K562 (cell line): ENCODE measurements around the gene RPRML. TPM values are rescaled to one million over a fixed set of nuclear protein-coding genes. Genes with fewer than 3 reads are reported as not detected.
A peak's percentile ranks its signal among the peaks of the same experiment; 100 is the strongest.

Source experiments
- ARID1B ChIP-seq: fragments of 450-650 bp; IDR thresholded peaks from 2 replicates; pipeline ENCODE4 v1.6.1; 2016; ENCODE audit warnings: antibody characterized with exemption, mild to moderate bottlenecking, inconsistent platforms
- CBX3 ChIP-seq, 2 experiments: IDR thresholded peaks; 1 replicate in 1 of 2; 2 replicates in 1 of 2; pipeline ENCODE4 v1.6.1; 2012; ENCODE audit warnings: inconsistent platforms in 2 of 2, low read length in 2 of 2, borderline replicate concordance in 1 of 2, control low read depth in 1 of 2
- CREB1 ChIP-seq, 2 experiments: sonication (generic) in 1 of 2; formaldehyde crosslinking in 1 of 2; IDR thresholded peaks; 2 replicates each; pipeline versions ENCODE4 v1.6.1 to v1.8.0; 2012 to 2022; ENCODE audit warnings: inconsistent platforms in 1 of 2, mild to moderate bottlenecking in 1 of 2, missing genetic modification reagents in 1 of 2, moderate library complexity in 1 of 2
- HNRNPLL ChIP-seq: fragments of 200-400 bp; formaldehyde crosslinking; IDR thresholded peaks from 2 replicates; pipeline ENCODE4 v1.6.1; 2017; ENCODE audit warnings: low read length, low read depth, mild to moderate bottlenecking; ENCODE audit not compliant: poor library complexity, severe bottlenecking
- HOXB6 ChIP-seq: fragments of 250-450 bp; sonication (Bioruptor Pico); IDR thresholded peaks from 2 replicates; pipeline ENCODE4 v1.5.1; 2022; ENCODE audit warnings: mild to moderate bottlenecking, borderline replicate concordance
- LCOR ChIP-seq: sonication (generic); formaldehyde crosslinking; IDR thresholded peaks from 2 replicates; pipeline ENCODE4 v1.8.0; 2022; ENCODE audit warnings: mild to moderate bottlenecking, missing genetic modification reagents
- MTA2 ChIP-seq: fragments of 450-650 bp; IDR thresholded peaks from 2 replicates; pipeline ENCODE4 v1.6.1; 2016; ENCODE audit warnings: low read depth
- SAFB ChIP-seq: fragments of 200-400 bp; formaldehyde crosslinking; IDR thresholded peaks from 2 replicates; pipeline ENCODE4 v1.6.1; 2017; ENCODE audit warnings: low read depth, low read length, borderline replicate concordance
- ZC3H8 ChIP-seq: fragments of 450-650 bp; IDR thresholded peaks from 2 replicates; pipeline ENCODE4 v1.6.1; 2017
- ZNF133 ChIP-seq: fragments of 250-450 bp; sonication (Bioruptor Pico); IDR thresholded peaks from 2 replicates; pipeline ENCODE4 v1.4.0; 2020; ENCODE audit warnings: mild to moderate bottlenecking
- polyA plus RNA-seq, 8 experiments: library from polyadenylated mRNA; depleted of rRNA in 4 of 8; stranded (reverse) in 5 of 8; unstranded in 3 of 8; fragments of >200 nt; fragmentation: Nextera tagmentation in 2 of 8; fragmentation: Illumina TruSeq in 1 of 8; extraction: Ambion mirVana in 2 of 8; extraction: Trizol in 1 of 8; gene quantifications; 2 replicates each; pipeline versions ENCODE4 v1.2.1 to v1.2.3, GENCODE V29; 2011 to 2014; ENCODE audit warnings: inconsistent platforms in 1 of 8, missing spikeins in 1 of 8
- total RNA-seq, 7 experiments: library from RNA; depleted of rRNA in 6 of 7; stranded (reverse); fragments of >200 nt in 6 of 7; fragmentation: Illumina TruSeq in 2 of 7; extraction: Trizol in 2 of 7; gene quantifications; 2 replicates each; pipeline versions ENCODE4 v1.2.1 to v1.2.3, GENCODE V29; 2011 to 2021; ENCODE audit warnings: low replicate concordance in 1 of 7
- TF ChIP-seq, protein P1 (sequence below): IDR thresholded peaks from 2 replicates; pipeline ENCODE4 v1.6.1; 2011; ENCODE audit warnings: borderline replicate concordance, low read depth, mild to moderate bottlenecking, moderate library complexity, low read length; ENCODE audit not compliant: insufficient read depth, poor library complexity, severe bottlenecking
- TF ChIP-seq, protein P2 (sequence below): conservative IDR thresholded peaks from 2 replicates; pipeline ENCODE4 v1.6.1; 2011; ENCODE audit warnings: low read depth, mild to moderate bottlenecking, low read length; ENCODE audit not compliant: control insufficient read depth
- TF ChIP-seq, protein P3 (sequence below): sonication (generic); formaldehyde crosslinking; IDR thresholded peaks from 2 replicates; pipeline ENCODE4 v1.8.0; 2022; ENCODE audit warnings: missing genetic modification reagents, mild to moderate bottlenecking, moderate library complexity, borderline replicate concordance
- TF ChIP-seq, protein P4 (sequence below): sonication (generic); formaldehyde crosslinking; IDR thresholded peaks from 2 replicates; pipeline ENCODE4 v1.8.0; 2023; ENCODE audit warnings: missing genetic modification reagents, mild to moderate bottlenecking, borderline replicate concordance
- TF ChIP-seq, protein P5 (sequence below), 2 experiments: fragments of 450-650 bp; conservative IDR thresholded peaks; 2 replicates each; pipeline ENCODE4 v1.6.1; 2017; ENCODE audit warnings: mild to moderate bottlenecking in 2 of 2, moderate library complexity in 2 of 2

RPRML gene
- total and polyA plus RNA-seq, 9 of the 15 experiments (the other 6 are each of a cell fraction or from before 2014, with no cell fraction given), result not detected

DNA sequence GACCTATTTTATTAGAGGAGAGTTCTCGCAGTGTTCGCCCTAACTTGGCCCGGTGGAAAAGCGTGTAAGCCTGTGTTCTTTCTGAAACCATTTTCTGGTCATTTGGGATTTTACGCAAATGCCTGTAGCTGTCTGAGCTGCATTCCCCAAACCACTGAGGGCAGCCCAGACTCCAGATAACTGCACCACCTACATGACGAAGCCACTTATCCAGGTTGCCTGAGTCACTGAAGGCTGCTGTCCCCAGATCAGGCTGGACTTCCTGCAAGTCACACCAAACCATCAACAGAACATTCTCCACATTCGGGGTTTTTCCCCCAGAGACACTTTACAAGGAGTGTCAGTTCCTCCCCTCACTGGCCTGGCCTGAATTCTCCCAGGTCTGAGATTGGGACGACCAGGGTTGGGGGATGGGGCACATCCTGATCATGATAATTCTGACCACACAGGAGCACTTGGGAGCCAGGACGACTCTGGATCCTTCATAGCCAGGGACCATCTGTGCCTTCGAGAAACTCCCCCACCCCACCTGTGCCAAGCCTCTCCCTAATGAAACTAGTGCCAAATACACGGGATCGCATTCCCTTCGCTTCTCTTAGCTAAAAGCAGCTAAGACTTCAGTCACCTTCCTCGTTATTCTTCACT, 2.3 kb downstream of the RPRML start (continued):
- TF ChIP-seq, protein P1, sequence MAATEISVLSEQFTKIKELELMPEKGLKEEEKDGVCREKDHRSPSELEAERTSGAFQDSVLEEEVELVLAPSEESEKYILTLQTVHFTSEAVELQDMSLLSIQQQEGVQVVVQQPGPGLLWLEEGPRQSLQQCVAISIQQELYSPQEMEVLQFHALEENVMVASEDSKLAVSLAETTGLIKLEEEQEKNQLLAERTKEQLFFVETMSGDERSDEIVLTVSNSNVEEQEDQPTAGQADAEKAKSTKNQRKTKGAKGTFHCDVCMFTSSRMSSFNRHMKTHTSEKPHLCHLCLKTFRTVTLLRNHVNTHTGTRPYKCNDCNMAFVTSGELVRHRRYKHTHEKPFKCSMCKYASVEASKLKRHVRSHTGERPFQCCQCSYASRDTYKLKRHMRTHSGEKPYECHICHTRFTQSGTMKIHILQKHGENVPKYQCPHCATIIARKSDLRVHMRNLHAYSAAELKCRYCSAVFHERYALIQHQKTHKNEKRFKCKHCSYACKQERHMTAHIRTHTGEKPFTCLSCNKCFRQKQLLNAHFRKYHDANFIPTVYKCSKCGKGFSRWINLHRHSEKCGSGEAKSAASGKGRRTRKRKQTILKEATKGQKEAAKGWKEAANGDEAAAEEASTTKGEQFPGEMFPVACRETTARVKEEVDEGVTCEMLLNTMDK, result peak; percentile 63
- TF ChIP-seq ZNF133 (no peak), HNRNPLL (peak; percentile 81), MTA2 (no peak), ZC3H8 (no peak), CBX3 (IDR thresholded peaks at IDR 0.05; ENCODE audit: borderline replicate concordance in 1 of 2, low read length in 2 of 2) (0 out of 3 replicates have a peak, but pooled peaks of 1 of the 2 experiments have one; percentile 21), ARID1B (peak; percentile 76), HOXB6 (CRISPR knock-in tag) (no peak), LCOR (CRISPR knock-in tag) (peak; percentile 82), CREB1 (IDR thresholded peaks at IDR 0.05) (peak; percentile 38; the same call in 1 of the 2 replicates), CREB1 (CRISPR knock-in tag; IDR thresholded peaks at IDR 0.05) (no peak), SAFB (no peak)
- TF ChIP-seq, protein P2, sequence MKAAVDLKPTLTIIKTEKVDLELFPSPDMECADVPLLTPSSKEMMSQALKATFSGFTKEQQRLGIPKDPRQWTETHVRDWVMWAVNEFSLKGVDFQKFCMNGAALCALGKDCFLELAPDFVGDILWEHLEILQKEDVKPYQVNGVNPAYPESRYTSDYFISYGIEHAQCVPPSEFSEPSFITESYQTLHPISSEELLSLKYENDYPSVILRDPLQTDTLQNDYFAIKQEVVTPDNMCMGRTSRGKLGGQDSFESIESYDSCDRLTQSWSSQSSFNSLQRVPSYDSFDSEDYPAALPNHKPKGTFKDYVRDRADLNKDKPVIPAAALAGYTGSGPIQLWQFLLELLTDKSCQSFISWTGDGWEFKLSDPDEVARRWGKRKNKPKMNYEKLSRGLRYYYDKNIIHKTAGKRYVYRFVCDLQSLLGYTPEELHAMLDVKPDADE, result no peak
- TF ChIP-seq, protein P3, sequence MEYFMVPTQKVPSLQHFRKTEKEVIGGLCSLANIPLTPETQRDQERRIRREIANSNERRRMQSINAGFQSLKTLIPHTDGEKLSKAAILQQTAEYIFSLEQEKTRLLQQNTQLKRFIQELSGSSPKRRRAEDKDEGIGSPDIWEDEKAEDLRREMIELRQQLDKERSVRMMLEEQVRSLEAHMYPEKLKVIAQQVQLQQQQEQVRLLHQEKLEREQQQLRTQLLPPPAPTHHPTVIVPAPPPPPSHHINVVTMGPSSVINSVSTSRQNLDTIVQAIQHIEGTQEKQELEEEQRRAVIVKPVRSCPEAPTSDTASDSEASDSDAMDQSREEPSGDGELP, result 0 out of 2 replicates have a peak, but pooled peaks have one; percentile 30
- TF ChIP-seq, protein P4, sequence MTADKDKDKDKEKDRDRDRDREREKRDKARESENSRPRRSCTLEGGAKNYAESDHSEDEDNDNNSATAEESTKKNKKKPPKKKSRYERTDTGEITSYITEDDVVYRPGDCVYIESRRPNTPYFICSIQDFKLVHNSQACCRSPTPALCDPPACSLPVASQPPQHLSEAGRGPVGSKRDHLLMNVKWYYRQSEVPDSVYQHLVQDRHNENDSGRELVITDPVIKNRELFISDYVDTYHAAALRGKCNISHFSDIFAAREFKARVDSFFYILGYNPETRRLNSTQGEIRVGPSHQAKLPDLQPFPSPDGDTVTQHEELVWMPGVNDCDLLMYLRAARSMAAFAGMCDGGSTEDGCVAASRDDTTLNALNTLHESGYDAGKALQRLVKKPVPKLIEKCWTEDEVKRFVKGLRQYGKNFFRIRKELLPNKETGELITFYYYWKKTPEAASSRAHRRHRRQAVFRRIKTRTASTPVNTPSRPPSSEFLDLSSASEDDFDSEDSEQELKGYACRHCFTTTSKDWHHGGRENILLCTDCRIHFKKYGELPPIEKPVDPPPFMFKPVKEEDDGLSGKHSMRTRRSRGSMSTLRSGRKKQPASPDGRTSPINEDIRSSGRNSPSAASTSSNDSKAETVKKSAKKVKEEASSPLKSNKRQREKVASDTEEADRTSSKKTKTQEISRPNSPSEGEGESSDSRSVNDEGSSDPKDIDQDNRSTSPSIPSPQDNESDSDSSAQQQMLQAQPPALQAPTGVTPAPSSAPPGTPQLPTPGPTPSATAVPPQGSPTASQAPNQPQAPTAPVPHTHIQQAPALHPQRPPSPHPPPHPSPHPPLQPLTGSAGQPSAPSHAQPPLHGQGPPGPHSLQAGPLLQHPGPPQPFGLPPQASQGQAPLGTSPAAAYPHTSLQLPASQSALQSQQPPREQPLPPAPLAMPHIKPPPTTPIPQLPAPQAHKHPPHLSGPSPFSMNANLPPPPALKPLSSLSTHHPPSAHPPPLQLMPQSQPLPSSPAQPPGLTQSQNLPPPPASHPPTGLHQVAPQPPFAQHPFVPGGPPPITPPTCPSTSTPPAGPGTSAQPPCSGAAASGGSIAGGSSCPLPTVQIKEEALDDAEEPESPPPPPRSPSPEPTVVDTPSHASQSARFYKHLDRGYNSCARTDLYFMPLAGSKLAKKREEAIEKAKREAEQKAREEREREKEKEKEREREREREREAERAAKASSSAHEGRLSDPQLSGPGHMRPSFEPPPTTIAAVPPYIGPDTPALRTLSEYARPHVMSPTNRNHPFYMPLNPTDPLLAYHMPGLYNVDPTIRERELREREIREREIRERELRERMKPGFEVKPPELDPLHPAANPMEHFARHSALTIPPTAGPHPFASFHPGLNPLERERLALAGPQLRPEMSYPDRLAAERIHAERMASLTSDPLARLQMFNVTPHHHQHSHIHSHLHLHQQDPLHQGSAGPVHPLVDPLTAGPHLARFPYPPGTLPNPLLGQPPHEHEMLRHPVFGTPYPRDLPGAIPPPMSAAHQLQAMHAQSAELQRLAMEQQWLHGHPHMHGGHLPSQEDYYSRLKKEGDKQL (CRISPR knock-in tag), result no peak
- TF ChIP-seq, protein P5, sequence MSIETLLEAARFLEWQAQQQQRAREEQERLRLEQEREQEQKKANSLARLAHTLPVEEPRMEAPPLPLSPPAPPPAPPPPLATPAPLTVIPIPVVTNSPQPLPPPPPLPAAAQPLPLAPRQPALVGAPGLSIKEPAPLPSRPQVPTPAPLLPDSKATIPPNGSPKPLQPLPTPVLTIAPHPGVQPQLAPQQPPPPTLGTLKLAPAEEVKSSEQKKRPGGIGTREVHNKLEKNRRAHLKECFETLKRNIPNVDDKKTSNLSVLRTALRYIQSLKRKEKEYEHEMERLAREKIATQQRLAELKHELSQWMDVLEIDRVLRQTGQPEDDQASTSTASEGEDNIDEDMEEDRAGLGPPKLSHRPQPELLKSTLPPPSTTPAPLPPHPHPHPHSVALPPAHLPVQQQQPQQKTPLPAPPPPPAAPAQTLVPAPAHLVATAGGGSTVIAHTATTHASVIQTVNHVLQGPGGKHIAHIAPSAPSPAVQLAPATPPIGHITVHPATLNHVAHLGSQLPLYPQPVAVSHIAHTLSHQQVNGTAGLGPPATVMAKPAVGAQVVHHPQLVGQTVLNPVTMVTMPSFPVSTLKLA (conservative IDR thresholded peaks at IDR 0.05), result no peak
